VCaP (cell line): ENCODE data around the gene CELA3A.

Experiments used
- H3K27ac ChIP-seq: fragments of 450-650 bp; 2 replicates; pipeline ENCODE4 v1.5.1; 2017
- TF ChIP-seq, protein P1 (sequence below): fragments of 450-650 bp; conservative IDR thresholded peaks from 2 replicates; pipeline ENCODE4 v1.5.1; 2017; ENCODE audit warnings: mild to moderate bottlenecking, moderate library complexity

CELA3A gene

DNA sequence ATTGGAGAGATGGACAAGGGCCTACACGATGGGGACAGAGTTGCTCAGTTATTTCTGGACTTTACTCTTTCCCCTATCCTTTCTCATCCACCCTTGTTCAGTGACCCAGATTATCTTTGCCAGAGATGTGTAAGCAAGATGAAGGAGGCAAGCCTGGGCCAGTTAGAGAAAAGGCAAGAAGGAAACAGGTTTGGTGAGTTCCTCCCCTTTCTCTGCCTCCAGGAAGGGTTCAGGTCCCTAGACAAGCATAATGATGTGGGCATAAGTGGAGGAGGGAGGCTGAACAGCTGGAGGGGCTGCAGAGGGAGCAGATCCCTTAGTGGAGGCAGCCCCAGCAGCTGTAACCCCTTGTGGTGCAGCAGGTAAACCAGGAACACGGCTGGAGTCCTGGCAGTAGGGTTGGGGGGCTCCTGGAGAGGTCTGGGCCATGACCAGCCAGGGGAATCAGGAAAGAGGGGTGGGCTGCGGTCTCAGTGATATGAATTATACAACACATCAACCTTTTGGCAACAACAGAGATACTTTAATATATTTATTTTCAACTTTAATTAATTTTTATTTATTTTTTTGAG, 41.8 kb downstream of the CELA3A start:
- TF ChIP-seq, protein P1, sequence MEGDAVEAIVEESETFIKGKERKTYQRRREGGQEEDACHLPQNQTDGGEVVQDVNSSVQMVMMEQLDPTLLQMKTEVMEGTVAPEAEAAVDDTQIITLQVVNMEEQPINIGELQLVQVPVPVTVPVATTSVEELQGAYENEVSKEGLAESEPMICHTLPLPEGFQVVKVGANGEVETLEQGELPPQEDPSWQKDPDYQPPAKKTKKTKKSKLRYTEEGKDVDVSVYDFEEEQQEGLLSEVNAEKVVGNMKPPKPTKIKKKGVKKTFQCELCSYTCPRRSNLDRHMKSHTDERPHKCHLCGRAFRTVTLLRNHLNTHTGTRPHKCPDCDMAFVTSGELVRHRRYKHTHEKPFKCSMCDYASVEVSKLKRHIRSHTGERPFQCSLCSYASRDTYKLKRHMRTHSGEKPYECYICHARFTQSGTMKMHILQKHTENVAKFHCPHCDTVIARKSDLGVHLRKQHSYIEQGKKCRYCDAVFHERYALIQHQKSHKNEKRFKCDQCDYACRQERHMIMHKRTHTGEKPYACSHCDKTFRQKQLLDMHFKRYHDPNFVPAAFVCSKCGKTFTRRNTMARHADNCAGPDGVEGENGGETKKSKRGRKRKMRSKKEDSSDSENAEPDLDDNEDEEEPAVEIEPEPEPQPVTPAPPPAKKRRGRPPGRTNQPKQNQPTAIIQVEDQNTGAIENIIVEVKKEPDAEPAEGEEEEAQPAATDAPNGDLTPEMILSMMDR: no peak
- peak overlapping the region; percentile 69 for H3K27ac ChIP-seq

DNA sequence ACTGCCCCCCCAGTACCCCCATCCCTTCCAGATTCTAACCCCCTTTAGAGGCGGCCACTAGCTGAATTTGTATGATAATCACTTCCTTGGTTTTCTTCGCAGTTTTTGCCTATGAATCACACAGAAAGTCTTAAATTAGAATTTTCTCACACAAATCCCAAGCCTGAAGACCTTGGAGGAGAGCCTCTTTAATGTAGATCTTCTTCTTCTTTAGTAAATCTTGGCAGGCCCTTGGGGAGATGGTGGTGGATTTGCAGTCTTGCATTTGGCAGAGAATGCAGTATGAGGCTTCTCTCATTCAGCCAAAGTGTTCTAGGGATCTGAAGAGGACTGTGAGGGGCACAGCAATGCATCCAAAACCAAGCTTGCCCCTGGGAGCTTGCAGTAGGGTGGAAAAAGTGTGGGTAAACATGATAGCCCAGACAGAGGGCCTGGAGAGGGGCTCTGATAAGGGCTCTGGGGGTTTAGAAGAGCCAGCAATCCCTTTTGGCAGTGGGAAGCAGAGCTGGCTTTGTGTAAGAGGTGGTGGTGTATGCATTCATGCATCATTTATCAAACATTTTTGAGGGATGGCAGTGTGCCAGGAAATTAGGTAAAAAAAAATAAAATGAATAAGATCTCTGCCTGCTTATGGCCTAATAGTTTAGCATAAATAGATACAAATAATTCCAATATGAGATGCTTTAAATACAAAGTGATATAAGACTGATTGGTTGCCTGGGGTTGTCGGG, 43.4 kb downstream of the CELA3A start:
- H3K27ac ChIP-seq: no peak overlapping the region
- TF ChIP-seq, protein P1: no peak

DNA sequence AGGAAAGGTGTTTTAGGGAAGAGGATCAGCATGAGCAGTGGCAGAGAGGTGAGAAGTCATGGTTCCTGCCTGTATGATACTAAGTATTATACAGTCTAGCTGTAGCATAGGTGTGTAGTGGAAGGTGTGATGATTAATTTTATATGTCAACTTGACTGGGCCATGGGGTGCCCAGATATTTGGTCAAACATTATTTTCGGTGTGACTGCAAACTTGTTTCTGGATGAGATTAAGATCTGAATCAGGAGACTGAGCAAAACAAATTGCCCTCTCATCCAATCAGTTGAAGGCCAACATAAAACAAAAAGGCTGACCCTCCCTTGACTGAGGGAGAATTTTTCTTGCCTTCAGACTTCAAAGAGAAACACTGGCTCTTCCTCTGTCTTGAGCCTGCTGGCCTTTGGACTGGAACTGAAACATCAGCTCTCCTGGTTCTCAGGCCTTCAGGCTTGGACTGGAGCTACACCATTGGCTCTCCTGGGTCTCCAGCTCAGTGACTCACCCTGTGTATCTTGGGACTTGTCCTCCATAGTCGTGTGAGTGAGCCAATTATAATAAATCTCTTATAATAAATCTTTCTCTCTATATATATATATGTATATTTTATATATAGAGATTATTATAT, 44.3 kb downstream of the CELA3A start:
- TF ChIP-seq, protein P1: no peak
- H3K27ac ChIP-seq: no peak overlapping the region

DNA sequence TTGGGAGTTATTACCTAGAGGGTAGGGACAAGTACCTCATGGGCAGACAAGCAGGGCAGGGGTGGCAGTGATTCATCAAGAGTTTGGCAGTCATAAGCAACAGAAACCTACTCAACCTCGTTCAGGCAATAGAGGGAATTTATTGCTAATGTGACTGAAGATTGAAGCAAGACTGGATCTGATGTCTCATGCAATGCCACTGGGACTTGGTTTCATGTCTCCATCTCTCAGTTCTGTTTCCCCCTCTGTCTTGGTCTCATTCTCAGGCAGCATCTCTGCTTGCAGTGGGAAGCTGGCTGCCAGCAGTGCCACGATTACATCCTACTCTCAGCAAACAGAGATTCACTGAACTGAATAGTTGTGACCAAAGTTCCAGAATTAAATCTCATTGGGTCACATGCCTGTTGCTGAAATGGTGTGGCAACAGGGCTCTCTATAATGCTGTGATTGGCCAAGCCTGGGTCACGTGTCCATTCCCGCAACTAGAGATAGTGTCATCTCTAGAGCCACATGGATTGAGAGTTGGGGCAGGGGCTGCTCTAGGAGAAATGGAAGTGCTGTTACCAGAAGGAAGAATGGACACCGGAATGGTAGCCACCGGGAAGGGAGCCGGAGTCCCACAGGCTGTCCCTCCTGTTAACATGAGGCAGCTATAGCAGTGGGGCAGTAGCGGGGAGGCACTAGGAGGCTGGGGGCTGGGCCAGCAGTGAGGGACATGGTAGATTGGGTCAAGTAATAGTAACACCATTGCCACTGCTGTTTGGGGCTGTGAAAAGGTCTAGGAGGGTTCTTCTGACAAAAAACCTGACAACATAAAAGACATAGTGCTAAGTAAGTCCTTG, 47.1 kb downstream of the CELA3A start:
- no peak overlapping the region for H3K27ac ChIP-seq
- TF ChIP-seq, protein P1: no peak

DNA sequence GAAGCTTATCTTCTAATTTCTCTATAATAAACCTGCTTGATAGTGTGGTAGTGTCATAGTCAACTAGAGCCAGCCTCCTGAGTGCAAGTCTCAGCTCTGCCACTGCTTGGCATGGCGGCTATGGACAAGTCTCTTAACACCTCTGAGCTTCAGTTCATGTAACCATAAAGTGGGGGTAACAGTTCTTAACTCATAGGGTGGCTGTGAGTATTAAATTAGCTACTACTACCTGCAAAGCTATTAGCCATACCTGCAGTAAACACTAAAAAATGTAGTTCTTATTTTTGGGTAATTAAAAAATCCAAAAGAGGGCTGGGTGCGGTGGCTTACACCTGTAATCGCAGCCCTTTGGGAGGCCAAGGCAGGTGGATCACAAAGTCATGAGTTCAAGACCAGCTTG, 48.9 kb downstream of the CELA3A start:
- H3K27ac ChIP-seq: no peak overlapping the region
- TF ChIP-seq, protein P1: no peak

DNA sequence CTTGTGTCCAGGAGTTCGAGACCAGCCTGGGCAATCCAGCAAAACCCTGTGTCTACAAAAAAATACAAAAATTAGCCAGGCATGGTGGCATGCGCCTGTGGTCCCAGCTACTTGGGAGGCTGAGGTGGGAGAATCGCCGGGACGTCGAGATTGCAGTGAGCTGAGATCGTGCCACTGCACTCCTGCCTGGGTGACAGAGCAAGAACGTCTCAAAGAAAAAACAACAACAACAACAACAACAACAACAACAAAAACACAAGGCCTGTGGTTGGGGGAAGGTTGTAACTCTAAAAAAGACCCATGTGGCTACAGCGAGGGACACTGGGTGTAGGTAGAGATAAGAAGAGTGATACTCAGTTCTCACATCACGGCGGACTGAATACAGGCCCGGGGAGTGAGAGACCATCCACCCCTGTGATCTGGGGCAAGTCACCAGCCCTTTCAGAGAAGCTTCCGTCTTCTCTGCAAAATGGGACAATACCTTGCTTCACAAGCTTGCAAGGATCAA, 50.2 kb downstream of the CELA3A start:
- peak overlapping the region; percentile 96 for H3K27ac ChIP-seq

More for the DNA sequence above, 50.2 kb downstream of the CELA3A start:
- TF ChIP-seq, protein P1: no peak
